HepG2 (cell line): Measurements from ENCODE around the gene COX4I1. TPM values are rescaled to one million over a fixed set of nuclear protein-coding genes. Genes with fewer than 3 reads are reported as not detected.
A peak's percentile ranks its signal among the peaks of the same experiment; 100 is the strongest.

ENCODE experiments used
- ATAC-seq: fragments of 200-7000 bp; cut with Tn5 transposase; 3 replicates; pipeline ENCODE4 v1.9.1; 2020; ENCODE audit warnings: mild to moderate bottlenecking, moderate library complexity
- BruUV-seq: library from RNA; stranded (reverse); fragments of 400-500 nt; replicated peaks from 2 replicates; lab custom pipeline; 2021; lab: Mats Ljungman, UMichigan
- CTCF ChIA-PET: fragments of 300-600 bp; formaldehyde crosslinking; extraction: SDS; loops from one replicate; lab custom pipeline; 2021; ENCODE audit warnings: low total read pairs, inconsistent platforms, low intra/inter-chr PET ratio; lab: Yijun Ruan, JAX
- POLR2A ChIA-PET: fragments of 350-600 bp; sonication (Branson Sonifier 250); formaldehyde crosslinking; loops from one replicate; lab custom pipeline; 2020; ENCODE audit warnings: antibody characterized with exemption, inconsistent platforms; lab: Yijun Ruan, JAX
- DNase-seq: peaks from one replicate; pipeline ENCODE4 v3.0.0-alpha.2; 2015; ENCODE audit warnings: low spot score
- FAIRE-seq: peaks from 3 replicates; lab custom pipeline; 2011; peaks lifted over from hg19 to GRCh38; lab: Jason Lieb, UNC
- H2AFZ ChIP-seq: one replicate; pipeline ENCODE4 v1.6.1; 2011; ENCODE audit warnings: low read length, inconsistent platforms
- H3K27ac ChIP-seq: fragments of 300-600 bp; 3 replicates; pipeline ENCODE4 v1.8.0; 2011; ENCODE audit warnings: mixed run types, mild to moderate bottlenecking, mixed read lengths, low read length, inconsistent platforms; ENCODE audit not compliant: insufficient read depth; ENCODE audit errors: extremely low read length
- H3K27me3 ChIP-seq, 2 experiments: fragments of 200-600 bp in 1 of 2; 2 replicates in 1 of 2; 3 replicates in 1 of 2; pipeline versions ENCODE4 v1.6.0 to v1.8.0; 2011; ENCODE audit warnings: low read length in 2 of 2, mild to moderate bottlenecking in 2 of 2, moderate library complexity in 2 of 2, inconsistent platforms in 1 of 2; ENCODE audit not compliant: insufficient read depth in 2 of 2, control insufficient read depth in 1 of 2
- H3K36me3 ChIP-seq, 2 experiments: fragments of 200-600 bp in 1 of 2; replicated peaks in 1 of 2; 2 replicates in 1 of 2; 3 replicates in 1 of 2; pipeline versions ENCODE4 v1.5.1 to v1.8.0; 2011; ENCODE audit warnings: low read length in 2 of 2, inconsistent platforms in 1 of 2; ENCODE audit not compliant: insufficient read depth in 2 of 2, control insufficient read depth in 1 of 2
- H3K4me1 ChIP-seq: 2 replicates; pipeline ENCODE4 v1.5.1; 2012; ENCODE audit warnings: low read length, inconsistent platforms; ENCODE audit not compliant: insufficient read depth
- H3K4me2 ChIP-seq: 2 replicates; pipeline ENCODE4 v1.6.0; 2011; ENCODE audit warnings: low read depth, low read length, inconsistent platforms
- H3K4me3 ChIP-seq, 3 experiments: fragments of 200-600 bp in 1 of 3; sonication (generic), shearing (Covaris generic) in 1 of 3; replicated peaks in 1 of 3; 2 replicates each; pipeline ENCODE4 v1.5.1; 2011 to 2016; ENCODE audit warnings: low read length in 3 of 3, inconsistent platforms in 2 of 3, low read depth in 2 of 3, mild to moderate bottlenecking in 2 of 3, control low read depth in 1 of 3, mixed read lengths in 1 of 3; ENCODE audit not compliant: insufficient read depth in 1 of 3
- H3K79me2 ChIP-seq: one replicate; pipeline ENCODE4 v1.6.1; 2011; ENCODE audit warnings: low read length, inconsistent platforms; ENCODE audit not compliant: insufficient read depth
- H3K9ac ChIP-seq: 2 replicates; pipeline ENCODE4 v1.6.0; 2011; ENCODE audit warnings: mild to moderate bottlenecking, low read depth, low read length, inconsistent platforms; ENCODE audit not compliant: insufficient read depth
- H3K9me3 ChIP-seq: 2 replicates; pipeline ENCODE4 v1.5.1; 2012; ENCODE audit warnings: mild to moderate bottlenecking, low read length
- H4K20me1 ChIP-seq: 2 replicates; pipeline ENCODE4 v1.6.0; 2011; ENCODE audit warnings: inconsistent platforms, mild to moderate bottlenecking, low read length, moderate library complexity; ENCODE audit not compliant: insufficient read depth
- HNF4A ChIP-seq: sonication (generic); formaldehyde crosslinking; IDR thresholded peaks from 2 replicates; pipeline ENCODE4 v1.4.0; 2020; ENCODE audit warnings: missing genetic modification reagents
- SOX13 ChIP-seq, 3 experiments: fragments of 450-650 bp in 1 of 3; sonication (generic) in 1 of 3; formaldehyde crosslinking in 1 of 3; IDR thresholded peaks in 2 of 3; conservative IDR thresholded peaks in 1 of 3; 2 replicates each; pipeline versions ENCODE4 v1.5.0 to v1.6.1; 2016 to 2020; ENCODE audit warnings: antibody characterized with exemption in 1 of 3, mild to moderate bottlenecking in 1 of 3, missing compliant biosample characterization in 1 of 3, missing genetic modification reagents in 1 of 3, moderate library complexity in 1 of 3
- TOPORS ChIP-seq: sonication (generic); formaldehyde crosslinking; IDR thresholded peaks from 2 replicates; pipeline ENCODE4 v1.8.0; 2023; ENCODE audit warnings: mild to moderate bottlenecking, missing genetic modification reagents
- U2AF2 ChIP-seq: fragments of 200-400 bp; formaldehyde crosslinking; IDR thresholded peaks from 2 replicates; pipeline ENCODE4 v1.6.1; 2017; ENCODE audit warnings: low read depth, mild to moderate bottlenecking, low read length
- ZFYVE20 ChIP-seq: sonication (generic); formaldehyde crosslinking; IDR thresholded peaks from 2 replicates; pipeline ENCODE4 v1.8.0; 2023; ENCODE audit warnings: low read depth, mild to moderate bottlenecking, moderate library complexity, missing genetic modification reagents, borderline replicate concordance
- ZNF367 ChIP-seq: sonication (generic); formaldehyde crosslinking; IDR thresholded peaks from 2 replicates; pipeline ENCODE4 v1.4.0; 2020; ENCODE audit warnings: missing genetic modification reagents, borderline replicate concordance
- ZNF687 ChIP-seq: sonication (generic); formaldehyde crosslinking; IDR thresholded peaks from 2 replicates; pipeline ENCODE4 v1.5.1; 2020; ENCODE audit warnings: mild to moderate bottlenecking, missing genetic modification reagents, moderate library complexity
- ZNF709 ChIP-seq: sonication (generic); formaldehyde crosslinking; IDR thresholded peaks from 2 replicates; pipeline ENCODE4 v1.5.0; 2020; ENCODE audit warnings: mild to moderate bottlenecking, missing genetic modification reagents
- ZSCAN25 ChIP-seq: sonication (generic); formaldehyde crosslinking; IDR thresholded peaks from 2 replicates; pipeline ENCODE4 v1.8.0; 2022; ENCODE audit warnings: mild to moderate bottlenecking, missing genetic modification reagents
- WGBS: methylation state at CpG from one replicate; pipeline ENCODE4 v1.1.6; 2017; ENCODE audit warnings: low lambda C conversion rate; 5-methylcytosine and 5-hydroxymethylcytosine counted together
- in situ Hi-C: cut with HindIII; loops from 2 replicates; pipeline ENCODE4 v1.10.0; 2017; ENCODE audit warnings: low pct_unique_long_range_greater_than_20kb; ENCODE audit not compliant: extremely low pct_ligation_motif_present
- intact Hi-C: fragments of 100-400 bp; cut with micrococcal nuclease; formaldehyde crosslinking; loops from one replicate; pipeline ENCODE4 v1.10.0; 2022; ENCODE audit not compliant: unreplicated experiment
- polyA plus RNA-seq, 8 experiments: library from polyadenylated mRNA; depleted of rRNA in 3 of 8; stranded (reverse) in 7 of 8; unstranded in 1 of 8; fragments of >200 nt; fragmentation: Illumina TruSeq in 4 of 8; extraction: Trizol in 4 of 8; gene quantifications; 2 replicates each; pipeline versions ENCODE4 v1.2.1 to v1.2.3, GENCODE V29; 2011 to 2016; ENCODE audit warnings: low read depth in 4 of 8, missing spikeins in 1 of 8, mixed read lengths in 1 of 8; ENCODE audit not compliant: insufficient read depth in 1 of 8
- total RNA-seq, 5 experiments: library from RNA; depleted of rRNA; stranded (reverse); fragments of >200 nt; fragmentation: Illumina TruSeq; extraction: Trizol; gene quantifications; 2 replicates each; pipeline ENCODE4 v1.2.3, GENCODE V29; 2016; ENCODE audit warnings: low read depth in 1 of 5
- TF ChIP-seq, protein P1 (sequence below): sonication (generic); formaldehyde crosslinking; IDR thresholded peaks from 2 replicates; pipeline ENCODE4 v1.5.0; 2020; ENCODE audit warnings: mild to moderate bottlenecking, missing genetic modification reagents
- TF ChIP-seq, protein P2 (sequence below): sonication (generic); formaldehyde crosslinking; IDR thresholded peaks from 2 replicates; pipeline ENCODE4 v1.4.0; 2020; ENCODE audit warnings: missing genetic modification reagents
- TF ChIP-seq, protein P3 (sequence below): sonication (generic); formaldehyde crosslinking; IDR thresholded peaks from 2 replicates; pipeline ENCODE4 v1.8.0; 2022; ENCODE audit warnings: mild to moderate bottlenecking, missing genetic modification reagents; ENCODE audit not compliant: insufficient replicate concordance

Gene COX4I1
- total and polyA plus RNA-seq, 2 of the 13 experiments (the other 11 are each of a cell fraction or from before 2014, with no cell fraction given), result 658 to 902 TPM

DNA sequence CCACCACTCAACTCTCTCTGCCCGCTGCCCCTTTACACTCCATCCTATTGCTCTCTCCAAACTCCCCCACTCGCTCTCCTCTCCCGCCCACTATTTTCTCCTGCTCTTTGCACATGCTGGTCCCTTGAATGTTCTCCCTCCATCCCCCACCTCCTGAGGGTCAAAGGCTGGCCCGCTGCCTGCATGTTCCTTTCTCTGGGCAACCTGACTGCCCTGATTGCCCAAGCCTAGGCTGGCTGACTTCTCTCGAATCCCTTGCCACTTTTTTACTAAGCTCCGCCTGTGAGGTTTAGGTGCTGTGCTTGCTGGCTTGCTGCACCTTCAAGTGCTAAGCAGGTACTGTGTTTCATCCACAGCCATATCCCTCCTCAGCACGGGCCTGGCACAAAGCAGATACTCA lies 2.9 kb upstream of the COX4I1 start (continued):
- TF ChIP-seq, protein P1, sequence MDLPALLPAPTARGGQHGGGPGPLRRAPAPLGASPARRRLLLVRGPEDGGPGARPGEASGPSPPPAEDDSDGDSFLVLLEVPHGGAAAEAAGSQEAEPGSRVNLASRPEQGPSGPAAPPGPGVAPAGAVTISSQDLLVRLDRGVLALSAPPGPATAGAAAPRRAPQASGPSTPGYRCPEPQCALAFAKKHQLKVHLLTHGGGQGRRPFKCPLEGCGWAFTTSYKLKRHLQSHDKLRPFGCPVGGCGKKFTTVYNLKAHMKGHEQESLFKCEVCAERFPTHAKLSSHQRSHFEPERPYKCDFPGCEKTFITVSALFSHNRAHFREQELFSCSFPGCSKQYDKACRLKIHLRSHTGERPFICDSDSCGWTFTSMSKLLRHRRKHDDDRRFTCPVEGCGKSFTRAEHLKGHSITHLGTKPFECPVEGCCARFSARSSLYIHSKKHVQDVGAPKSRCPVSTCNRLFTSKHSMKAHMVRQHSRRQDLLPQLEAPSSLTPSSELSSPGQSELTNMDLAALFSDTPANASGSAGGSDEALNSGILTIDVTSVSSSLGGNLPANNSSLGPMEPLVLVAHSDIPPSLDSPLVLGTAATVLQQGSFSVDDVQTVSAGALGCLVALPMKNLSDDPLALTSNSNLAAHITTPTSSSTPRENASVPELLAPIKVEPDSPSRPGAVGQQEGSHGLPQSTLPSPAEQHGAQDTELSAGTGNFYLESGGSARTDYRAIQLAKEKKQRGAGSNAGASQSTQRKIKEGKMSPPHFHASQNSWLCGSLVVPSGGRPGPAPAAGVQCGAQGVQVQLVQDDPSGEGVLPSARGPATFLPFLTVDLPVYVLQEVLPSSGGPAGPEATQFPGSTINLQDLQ (CRISPR knock-in tag), result no peak
- TF ChIP-seq ZSCAN25 (CRISPR knock-in tag) (no peak), HNF4A (CRISPR knock-in tag) (peak; percentile 56)

GRCh38 chr16:85798283-85798776 lies 1.2 kb upstream of the COX4I1 start:
- Histone ChIP-seq H3K27ac (peak overlapping the region; percentile 92), H3K4me2 (peak overlapping the region; percentile 87), H3K36me3 (peaks cover 27 to 57% of the 10 kb centered on the region in 2 experiments), H3K4me1 (peaks cover 45% of the 10 kb centered on the region), H3K9me3 (no peaks in the 10 kb centered on the region), H3K27me3 (no peaks in the 10 kb centered on the region; a peak in 1 of 5 replicates), H2AFZ (no peak overlapping the region), H4K20me1 (peaks cover 20% of the 10 kb centered on the region), H3K79me2 (peaks cover 87% of the 10 kb centered on the region), H3K4me3 (peak overlapping the region; percentile 85 to 100 (median 89)), H3K9ac (peak overlapping the region; percentile 97)
- in situ Hi-C loops (no loop called here), intact Hi-C loops (no loop called here)
- FAIRE-seq, result peak; percentile 34
- POLR2A ChIA-PET, result interaction anchor here (0.6 to 0.9 kb wide), 3 partner anchors 9 to 50 kb away, joined by 3 to 5 read pairs (median 3); no protein-coding TSS in a partner anchor
- 1% methylated on average over 15 of the region's 17 CpGs for WGBS
- peak; percentile 77 for DNase-seq
- CTCF ChIA-PET, result no interaction called here
- ATAC-seq, result peak; percentile 45
- no TSS peak for BruUV-seq
- TF ChIP-seq, protein P2, sequence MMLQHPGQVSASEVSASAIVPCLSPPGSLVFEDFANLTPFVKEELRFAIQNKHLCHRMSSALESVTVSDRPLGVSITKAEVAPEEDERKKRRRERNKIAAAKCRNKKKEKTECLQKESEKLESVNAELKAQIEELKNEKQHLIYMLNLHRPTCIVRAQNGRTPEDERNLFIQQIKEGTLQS (CRISPR knock-in tag), result no peak
- no peak for TF ChIP-seq ZNF367 (CRISPR knock-in tag)
- TF ChIP-seq, protein P3, sequence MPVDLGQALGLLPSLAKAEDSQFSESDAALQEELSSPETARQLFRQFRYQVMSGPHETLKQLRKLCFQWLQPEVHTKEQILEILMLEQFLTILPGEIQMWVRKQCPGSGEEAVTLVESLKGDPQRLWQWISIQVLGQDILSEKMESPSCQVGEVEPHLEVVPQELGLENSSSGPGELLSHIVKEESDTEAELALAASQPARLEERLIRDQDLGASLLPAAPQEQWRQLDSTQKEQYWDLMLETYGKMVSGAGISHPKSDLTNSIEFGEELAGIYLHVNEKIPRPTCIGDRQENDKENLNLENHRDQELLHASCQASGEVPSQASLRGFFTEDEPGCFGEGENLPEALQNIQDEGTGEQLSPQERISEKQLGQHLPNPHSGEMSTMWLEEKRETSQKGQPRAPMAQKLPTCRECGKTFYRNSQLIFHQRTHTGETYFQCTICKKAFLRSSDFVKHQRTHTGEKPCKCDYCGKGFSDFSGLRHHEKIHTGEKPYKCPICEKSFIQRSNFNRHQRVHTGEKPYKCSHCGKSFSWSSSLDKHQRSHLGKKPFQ, result no peak
- no peak for TF ChIP-seq TOPORS (CRISPR knock-in tag)
- no peak for TF ChIP-seq ZFYVE20 (CRISPR knock-in tag)
- no peak for TF ChIP-seq SOX13 (IDR thresholded peaks at IDR 0.05)
- TF ChIP-seq SOX13 (CRISPR knock-in tag; conservative IDR thresholded peaks at IDR 0.05 in 1 of 2, IDR thresholded peaks at IDR 0.05 in 1 of 2), result peak in 1 of 2 experiments; percentile 8; a peak in 1 of 4 replicates
- no peak for TF ChIP-seq ZNF709 (CRISPR knock-in tag)
- no peak for TF ChIP-seq ZNF687 (CRISPR knock-in tag)
- TF ChIP-seq U2AF2, result no peak
